Adrenal gland (tissue), 12 donors: ENCODE data around the gene FGF22. TPM values are rescaled to one million over a fixed set of nuclear protein-coding genes. Genes with fewer than 3 reads are reported as not detected.
"Not testable (repeated sequence)": the region's sequence is repeated elsewhere in the genome, so short reads cannot be mapped to it uniquely, and the experiment has no call there.

Experiments used
- DNase-seq, 7 donors: peaks; one replicate each; pipeline ENCODE4 v3.0.0-alpha.2; 2019 to 2020
- H3K27ac ChIP-seq, 5 donors: fragments of 200-600 bp; sonication (generic) in 4 of 5; 1 replicate in 3 of 5; 2 replicates in 2 of 5; pipeline versions ENCODE4 v1.5.1 to v1.8.0; 2016 to 2020; ENCODE audit warnings: mild to moderate bottlenecking in 1 of 5
- H3K27me3 ChIP-seq: fragments of 200-600 bp; 2 replicates; pipeline ENCODE4 v1.8.0; 2021
- H3K36me3 ChIP-seq, 2 donors: fragments of 200-600 bp; replicated peaks in 1 of 2; 1 replicate in 1 of 2; 2 replicates in 1 of 2; pipeline versions ENCODE4 v1.5.1 to v1.8.0; 2018 to 2022
- H3K4me1 ChIP-seq, 2 donors: fragments of 200-600 bp; replicated peaks in 1 of 2; 1 replicate in 1 of 2; 2 replicates in 1 of 2; pipeline versions ENCODE4 v1.5.1 to v1.8.0; 2018 to 2021
- H3K4me3 ChIP-seq, 4 donors: fragments of 200-600 bp; sonication (generic) in 3 of 4; one replicate each; pipeline ENCODE4 v1.5.1; 2016 to 2018
- H3K9me3 ChIP-seq, 3 donors: fragments of 200-600 bp; sonication (generic) in 1 of 3; replicated peaks in 1 of 3; 1 replicate in 2 of 3; 2 replicates in 1 of 3; pipeline versions ENCODE4 v1.5.1 to v1.8.0; 2016 to 2021
- CTCF ChIP-seq, 6 experiments: fragments of 450-650 bp in 4 of 6; fragments of 200-600 bp in 2 of 6; sonication (generic) in 1 of 6; IDR thresholded peaks; 1 replicate in 5 of 6; 2 replicates in 1 of 6; pipeline versions ENCODE4 v1.5.1 to v1.8.0; 2016 to 2021; ENCODE audit warnings: antibody characterized with exemption in 6 of 6, mild to moderate bottlenecking in 2 of 6, moderate library complexity in 1 of 6
- POLR2A ChIP-seq, 2 donors: fragments of 450-650 bp; IDR thresholded peaks; one replicate each; pipeline ENCODE4 v1.6.1; 2017; ENCODE audit warnings: antibody characterized with exemption in 2 of 2, mild to moderate bottlenecking in 2 of 2, moderate library complexity in 1 of 2
- WGBS, 4 donors: extraction: QIAGEN DNeasy Blood & Tissue Kit in 2 of 4; methylation state at CpG; one replicate each; pipeline versions ENCODE4 v1.1.5 to v1.1.7; 2013 to 2017; 5-methylcytosine and 5-hydroxymethylcytosine counted together
- intact Hi-C, 2 donors: fragments of 100-400 bp; cut with DNase I; formaldehyde crosslinking; loops; one replicate each; pipeline versions ENCODE4 v1.14.1 to v1.15.0; 2022 to 2023
- polyA plus RNA-seq, 3 donors: library from polyadenylated mRNA; stranded (reverse); fragments of 200-250 nt in 2 of 3; fragments of 350-450 nt in 1 of 3; fragmentation: Illumina TruSeq in 1 of 3; extraction: RNeasy Lipid Tissue Mini Kit (QIAGEN cat#74804) in 1 of 3; gene quantifications; one replicate each; pipeline ENCODE4 v1.2.3, GENCODE V29; 2013 to 2014
- total RNA-seq, 9 donors: library from RNA; depleted of rRNA in 4 of 9; stranded (reverse); fragments of >200 nt in 4 of 9; fragments of 120-200 nt in 1 of 9; fragmentation: NEBNext Ultra II Directional in 1 of 9; extraction: Animal tissue kit (Norgen Biotek cat#: 25700) in 1 of 9; gene quantifications; one replicate each; pipeline versions ENCODE4 v1.1.0 to v1.2.4, GENCODE V29; 2013 to 2023
- donor health status: healthy with polysubstance abuse.
- donor health status: Bipolar disorder and iron deficiency.
- donor health status: DM: yes; HTN: yes; CAD: no.
- donor health status: DM: no; HTN: no; CAD: no.
- donor health status: DM: no; HTN: no; CAD: no.
- donor health status: DM: yes; HTN: yes; CAD: no.

FGF22 gene
- total and polyA plus RNA-seq, 12 donors: 0.14 to 1.2 (median 0.31) TPM; not detected in 6

- H3K36me3 ChIP-seq, H3K9me3 ChIP-seq, H3K27me3 ChIP-seq, H3K4me3 ChIP-seq, H3K27ac ChIP-seq, DNase-seq: not testable (repeated sequence)
- peaks cover 13 to 14% of the 10 kb centered on the region in 2 donors for H3K4me1 ChIP-seq
- intact Hi-C loops: loop anchor here in 1 of 2 donors (5.0 kb wide), 1 partner anchor 63 kb away; no protein-coding TSS in a partner anchor
- 60 to 61% (median 61%) methylated on average over 12 of the region's 12 CpGs for WGBS, 4 donors
These were observed 29.2 kb downstream of the FGF22 start for GRCh38 chr19:668675-669434.

- no peaks in the 10 kb centered on the region for H3K9me3 ChIP-seq
- no peaks in the 10 kb centered on the region for H3K27me3 ChIP-seq
- no peak overlapping the region for H3K4me3 ChIP-seq
- intact Hi-C loops: no loop called here
- TF ChIP-seq POLR2A (IDR thresholded peaks at IDR 0.05): no peak
- TF ChIP-seq CTCF (IDR thresholded peaks at IDR 0.05): peak in 1 of 6 experiments; percentile 15
- H3K27ac ChIP-seq: no peak overlapping the region
- no peaks in the 10 kb centered on the region for H3K36me3 ChIP-seq
- DNase-seq: no peak
- peaks cover 14 to 17% of the 10 kb centered on the region in 2 donors for H3K4me1 ChIP-seq
- 85 to 90% (median 86%) methylated on average over 4 to 9 of the region's 9 CpGs for WGBS, 4 donors
These were observed 31.0 kb downstream of the FGF22 start for GRCh38 chr19:670609-671075.

- H3K36me3 ChIP-seq: no peaks in the 10 kb centered on the region
- peaks cover 37 to 45% of the 10 kb centered on the region in 2 donors for H3K4me1 ChIP-seq
- peak overlapping the region in 2 of 5 donors; percentile 62 to 91 for H3K27ac ChIP-seq
- no peaks in the 10 kb centered on the region for H3K27me3 ChIP-seq
- WGBS, 4 donors: 26 to 35% (median 28%) methylated on average over 15 to 38 of the region's 38 CpGs
- H3K4me3 ChIP-seq: no peak overlapping the region
- intact Hi-C loops: no loop called here
- DNase-seq: peak in 4 of 7 donors; percentile 43 to 57 (median 56)
- no peaks in the 10 kb centered on the region for H3K9me3 ChIP-seq
- no peak for TF ChIP-seq CTCF (IDR thresholded peaks at IDR 0.05)
- no peak for TF ChIP-seq POLR2A (IDR thresholded peaks at IDR 0.05)
These were observed 34.8 kb downstream of the FGF22 start for GRCh38 chr19:674282-675151.

GRCh38 chr19:676007-676338 is 36.3 kb downstream of the FGF22 start:
- H3K27ac ChIP-seq: peak overlapping the region in 3 of 5 donors; percentile 91 to 98 (median 97)
- TF ChIP-seq POLR2A (IDR thresholded peaks at IDR 0.05): no peak
- TF ChIP-seq CTCF (IDR thresholded peaks at IDR 0.05): no peak
- no peaks in the 10 kb centered on the region for H3K9me3 ChIP-seq
- no peaks in the 10 kb centered on the region for H3K36me3 ChIP-seq
- peak overlapping the region in 1 of 4 donors; percentile 43 for H3K4me3 ChIP-seq
- peak in 1 of 7 donors; percentile 18 for DNase-seq
- peaks cover 38 to 47% of the 10 kb centered on the region in 2 donors for H3K4me1 ChIP-seq
- 3 to 28% (median 6%) methylated on average over 9 to 29 of the region's 31 CpGs for WGBS, 4 donors
- intact Hi-C loops: no loop called here
- no peaks in the 10 kb centered on the region for H3K27me3 ChIP-seq
